Neural crest cell (in vitro differentiated cells): ENCODE data around the gene PPTC7. TPM values are rescaled to one million over a fixed set of nuclear protein-coding genes. Genes with fewer than 3 reads are reported as not detected.
A peak's percentile ranks its signal among the peaks of the same experiment; 100 is the strongest.
"Not testable (repeated sequence)": the region's sequence is repeated elsewhere in the genome, so short reads cannot be mapped to it uniquely, and the experiment has no call there.

Source experiments
- DNase-seq: peaks from one replicate; pipeline ENCODE4 v3.0.0; 2021; ENCODE audit warnings: low read depth, mixed read lengths, low spot score
- H3K27ac Mint-ChIP-seq: one replicate; pipeline ENCODE4 v1.8.0; 2021; ENCODE audit warnings: mild to moderate bottlenecking, mixed read lengths; ENCODE audit not compliant: unreplicated experiment
- H3K27me3 Mint-ChIP-seq: 2 replicates; pipeline ENCODE4 v1.8.0; 2021; ENCODE audit warnings: low read depth, mild to moderate bottlenecking, mixed read lengths
- H3K36me3 Mint-ChIP-seq: 2 replicates; pipeline ENCODE4 v1.8.0; 2021; ENCODE audit warnings: low read depth, mild to moderate bottlenecking, mixed read lengths
- H3K4me1 Mint-ChIP-seq: 2 replicates; pipeline ENCODE4 v1.8.0; 2021; ENCODE audit warnings: mixed read lengths
- H3K4me3 Mint-ChIP-seq: one replicate; pipeline ENCODE4 v1.8.0; 2021; ENCODE audit warnings: mild to moderate bottlenecking, mixed read lengths
- H3K9me3 Mint-ChIP-seq: 2 replicates; pipeline ENCODE4 v1.8.0; 2021; ENCODE audit warnings: mixed read lengths
- CTCF ChIP-seq: fragments of 200-600 bp; sonication (generic); conservative IDR thresholded peaks from 2 replicates; pipeline ENCODE4 v1.5.0; 2021; ENCODE audit warnings: antibody characterized with exemption, mild to moderate bottlenecking
- total RNA-seq: library from RNA; stranded (reverse); gene quantifications from 2 replicates; pipeline ENCODE4 v1.2.1, GENCODE V29; 2021

The PPTC7 gene
- total RNA-seq, 1 donor from 2014 or later = 13.4 TPM

GRCh38 chr12:110560946-110561345 is 22.2 kb downstream of the PPTC7 start:
- Mint-ChIP-seq H3K27ac (no peak overlapping the region), H3K27me3 (no peaks in the 10 kb centered on the region), H3K9me3 (no peaks in the 10 kb centered on the region), H3K4me3 (no peak overlapping the region), H3K36me3 (no peaks in the 10 kb centered on the region), H3K4me1 (peaks cover 29% of the 10 kb centered on the region)
- no peak for DNase-seq
- no peak for TF ChIP-seq CTCF

- H3K27ac Mint-ChIP-seq = no peak overlapping the region
- no peak overlapping the region for H3K4me3 Mint-ChIP-seq
- no peaks in the 10 kb centered on the region for H3K9me3 Mint-ChIP-seq
- H3K27me3 Mint-ChIP-seq = no peaks in the 10 kb centered on the region
- TF ChIP-seq CTCF = no peak
- peaks cover 30% of the 10 kb centered on the region for H3K4me1 Mint-ChIP-seq
- H3K36me3 Mint-ChIP-seq = no peaks in the 10 kb centered on the region
- no peak for DNase-seq
Measured at GRCh38 chr12:110560048-110560447, 23.1 kb downstream of the PPTC7 start.

GRCh38 chr12:110558945-110559344 is 24.2 kb downstream of the PPTC7 start:
- H3K27me3 Mint-ChIP-seq, H3K36me3 Mint-ChIP-seq, H3K9me3 Mint-ChIP-seq, H3K4me3 Mint-ChIP-seq, DNase-seq, H3K27ac Mint-ChIP-seq: not testable (repeated sequence)
- peaks cover 29% of the 10 kb centered on the region for H3K4me1 Mint-ChIP-seq

- H3K4me3 Mint-ChIP-seq = no peak overlapping the region
Measured at GRCh38 chr12:110557300-110557699, 25.8 kb downstream of the PPTC7 start.

GRCh38 chr12:110556705-110557104 is 26.4 kb downstream of the PPTC7 start:
- DNase-seq = no peak
- no peaks in the 10 kb centered on the region for H3K27me3 Mint-ChIP-seq
- peaks cover 31% of the 10 kb centered on the region for H3K4me1 Mint-ChIP-seq

More at GRCh38 chr12:110557300-110557699, 25.8 kb downstream of the PPTC7 start:
- no peaks in the 10 kb centered on the region for H3K27me3 Mint-ChIP-seq
- H3K27ac Mint-ChIP-seq = peak overlapping the region; percentile 44
- H3K4me1 Mint-ChIP-seq = peaks cover 29% of the 10 kb centered on the region
- no peak for DNase-seq
- H3K9me3 Mint-ChIP-seq = no peaks in the 10 kb centered on the region
- H3K36me3 Mint-ChIP-seq = no peaks in the 10 kb centered on the region
- no peak for TF ChIP-seq CTCF

More at GRCh38 chr12:110556705-110557104, 26.4 kb downstream of the PPTC7 start:
- no peaks in the 10 kb centered on the region for H3K9me3 Mint-ChIP-seq
- no peak for TF ChIP-seq CTCF
- H3K4me3 Mint-ChIP-seq = no peak overlapping the region
- no peaks in the 10 kb centered on the region for H3K36me3 Mint-ChIP-seq
- peak overlapping the region; percentile 4 for H3K27ac Mint-ChIP-seq
